LoVo (cell line): ENCODE results near the gene KLF2.
"Not testable (repeated sequence)": the region's sequence is repeated elsewhere in the genome, so short reads cannot be mapped to it uniquely, and the experiment has no call there.

Experiments
- DNase-seq: peaks from one replicate; pipeline ENCODE4 v3.0.0-alpha.2; 2016; ENCODE audit warnings: low spot score

The KLF2 gene

GRCh38 chr19:16324384-16325160, at the start of gene KLF2:
KLF2 (plus strand) TSS chr19:16324826; CDS start chr19:16324924, 98 bp downstream.
- peak; percentile 92 for DNase-seq

- no peak for DNase-seq
These were observed 44.3 kb upstream of the KLF2 start for GRCh38 chr19:16280306-16280705.

- DNase-seq = no peak
These were observed 42.9 kb upstream of the KLF2 start for GRCh38 chr19:16281743-16282142.

- DNase-seq = no peak
These were observed 41.2 kb upstream of the KLF2 start for GRCh38 chr19:16283210-16284061.

GRCh38 chr19:16284505-16284904, 40.1 kb upstream of the KLF2 start:
- no peak for DNase-seq

- DNase-seq = not testable (repeated sequence)
These were observed 39.5 kb upstream of the KLF2 start for GRCh38 chr19:16285079-16285478.

GRCh38 chr19:16285769-16286498, 38.7 kb upstream of the KLF2 start:
- DNase-seq = no peak

- no peak for DNase-seq
These were observed 36.1 kb upstream of the KLF2 start for GRCh38 chr19:16288544-16288943.

GRCh38 chr19:16289594-16289993, 35.0 kb upstream of the KLF2 start:
- DNase-seq = no peak

- DNase-seq = no peak
These were observed 33.9 kb upstream of the KLF2 start for GRCh38 chr19:16290692-16291091.

GRCh38 chr19:16293118-16294091, 31.2 kb upstream of the KLF2 start:
- peak; percentile 63 for DNase-seq

- no peak for DNase-seq
These were observed 29.6 kb upstream of the KLF2 start for GRCh38 chr19:16295057-16295456.

- DNase-seq = peak; percentile 66
These were observed 27.9 kb upstream of the KLF2 start for GRCh38 chr19:16296713-16297112.

- DNase-seq = peak; percentile 85
These were observed 26.9 kb upstream of the KLF2 start for GRCh38 chr19:16297575-16298178.

GRCh38 chr19:16298334-16298733, 26.3 kb upstream of the KLF2 start:
- no peak for DNase-seq

GRCh38 chr19:16301999-16302694, 22.5 kb upstream of the KLF2 start:
- peak; percentile 38 for DNase-seq

GRCh38 chr19:16303755-16304154, 20.9 kb upstream of the KLF2 start:
- no peak for DNase-seq

GRCh38 chr19:16304511-16304910, 20.1 kb upstream of the KLF2 start:
- DNase-seq = not testable (repeated sequence)

GRCh38 chr19:16305060-16305459, 19.6 kb upstream of the KLF2 start:
- not testable (repeated sequence) for DNase-seq

- no peak for DNase-seq
These were observed 17.8 kb upstream of the KLF2 start for GRCh38 chr19:16306728-16307402.
